AG04449 (cell line): ENCODE results near the gene ZNF511.
A peak's percentile ranks its signal among the peaks of the same experiment; 100 is the strongest.
"Not testable (repeated sequence)": the region's sequence is repeated elsewhere in the genome, so short reads cannot be mapped to it uniquely, and the experiment has no call there.

ENCODE experiments used
- CTCF ChIA-PET: fragments of 350-600 bp; formaldehyde crosslinking; extraction: SDS; loops from one replicate; lab custom pipeline; 2021; ENCODE audit warnings: antibody characterized with exemption; lab: Yijun Ruan, JAX
- POLR2A ChIA-PET: fragments of 400-600, 350-600 bp; formaldehyde crosslinking; extraction: SDS; loops from one replicate; lab custom pipeline; 2020; ENCODE audit warnings: antibody characterized with exemption, inconsistent platforms; lab: Yijun Ruan, JAX
- DNase-seq: peaks from one replicate; pipeline ENCODE4 v3.0.0-alpha.2; 2010; ENCODE audit warnings: low read depth, low spot score
- H3K4me3 ChIP-seq: 2 replicates; pipeline ENCODE4 v1.5.1; 2011; ENCODE audit warnings: low read depth, mild to moderate bottlenecking, control low read depth, low read length
- CTCF ChIP-seq: IDR thresholded peaks from one replicate; pipeline ENCODE4 v1.5.1; 2011; ENCODE audit warnings: mild to moderate bottlenecking, moderate library complexity, low read length, control low read depth, inconsistent platforms; ENCODE audit not compliant: insufficient read depth; ENCODE audit errors: missing control alignments

The ZNF511 gene

GRCh38 chr10:133313192-133313591 is 4.5 kb downstream of the ZNF511 start:
- ChIA-PET CTCF (interaction anchor here (4.2 kb wide), 1 partner anchor 15 kb away, joined by 35 read pairs; no protein-coding TSS in a partner anchor), POLR2A (no interaction called here)
- TF ChIP-seq CTCF: no peak
- H3K4me3 ChIP-seq: no peak overlapping the region
- no peak for DNase-seq

- no peak for DNase-seq
- TF ChIP-seq CTCF: no peak
- no peak overlapping the region for H3K4me3 ChIP-seq
- POLR2A ChIA-PET: no interaction called here
- CTCF ChIA-PET: interaction anchor here (0.8 to 4.2 kb wide), 5 partner anchors 10 to 660 kb away, joined by 3 to 35 read pairs (median 4); partner anchors contain the start of gene FUOM
These were observed 6.2 kb downstream of the ZNF511 start for GRCh38 chr10:133314911-133315310.

GRCh38 chr10:133315847-133316246 is 7.1 kb downstream of the ZNF511 start:
- H3K4me3 ChIP-seq: no peak overlapping the region
- ChIA-PET POLR2A (no interaction called here), CTCF (interaction anchor here (0.8 to 4.2 kb wide), 4 partner anchors 9 to 661 kb away, joined by 3 to 35 read pairs (median 12); no protein-coding TSS in a partner anchor)
- no peak for DNase-seq
- no peak for TF ChIP-seq CTCF

GRCh38 chr10:133316266-133316665 is 7.6 kb downstream of the ZNF511 start:
- TF ChIP-seq CTCF: no peak
- DNase-seq: no peak
- H3K4me3 ChIP-seq: no peak overlapping the region
- CTCF ChIA-PET: interaction anchor here (1.6 to 4.2 kb wide), 3 partner anchors 8 to 12 kb away, joined by 4 to 35 read pairs (median 19); no protein-coding TSS in a partner anchor
- POLR2A ChIA-PET: no interaction called here

- ChIA-PET POLR2A (no interaction called here), CTCF (interaction anchor here (1.6 to 3.1 kb wide), 2 partner anchors 8 to 12 kb away, joined by 4 to 19 read pairs; no protein-coding TSS in a partner anchor)
- no peak overlapping the region for H3K4me3 ChIP-seq
- TF ChIP-seq CTCF: no peak
- no peak for DNase-seq
These were observed 8.0 kb downstream of the ZNF511 start for GRCh38 chr10:133316732-133317131.

- peak overlapping the region; percentile 55 for H3K4me3 ChIP-seq
- CTCF ChIA-PET: interaction anchor here (0.7 to 4.1 kb wide), 5 partner anchors 9 to 436 kb away, joined by 3 to 31 read pairs (median 3); no protein-coding TSS in a partner anchor
- DNase-seq: no peak
- peak; percentile 96 for TF ChIP-seq CTCF
- POLR2A ChIA-PET: no interaction called here
These were observed 9.9 kb downstream of the ZNF511 start for GRCh38 chr10:133318494-133319127.

- H3K4me3 ChIP-seq, DNase-seq, POLR2A ChIA-PET: not testable (repeated sequence)
- CTCF ChIA-PET: interaction anchor here (0.8 to 4.1 kb wide), 4 partner anchors 8 to 381 kb away, joined by 3 to 31 read pairs (median 4); no protein-coding TSS in a partner anchor
These were observed 12.2 kb downstream of the ZNF511 start for GRCh38 chr10:133320852-133321422.

GRCh38 chr10:133322064-133322709 is 13.5 kb downstream of the ZNF511 start:
- POLR2A ChIA-PET, DNase-seq, H3K4me3 ChIP-seq: not testable (repeated sequence)
- CTCF ChIA-PET: interaction anchor here (4.1 kb wide), 1 partner anchor 7 kb away, joined by 31 read pairs; no protein-coding TSS in a partner anchor
